A673 (cell line): ENCODE results near the gene PERP.

Experiments used
- CTCF ChIP-seq: fragments of 300-800, 200-600 bp; sonication (generic); conservative IDR thresholded peaks from 2 replicates; pipeline ENCODE4 v1.5.1; 2017; ENCODE audit warnings: low read depth, mild to moderate bottlenecking, antibody characterized with exemption, low read length, moderate library complexity, mixed read lengths
- EZH2 ChIP-seq: fragments of 200-600 bp; sonication (generic); IDR thresholded peaks from 2 replicates; pipeline ENCODE4 v1.6.1; 2017; ENCODE audit warnings: borderline replicate concordance, low read depth, mild to moderate bottlenecking, mixed read lengths, antibody characterized with exemption, low read length; ENCODE audit not compliant: poor library complexity, severe bottlenecking

GRCh38 chr6:138113588-138114210 lies 6.5 kb upstream of the PERP start:
- TF ChIP-seq EZH2 (no peak), CTCF (0 out of 2 replicates have a peak, but pooled peaks have one; percentile 16)
